ENCODE data around the gene COL4A6.
"Not testable (repeated sequence)": the region's sequence is repeated elsewhere in the genome, so short reads cannot be mapped to it uniquely, and the experiment has no call there.

Gene COL4A6

GRCh38 chrX:108438110-108438623 lies at the start of gene COL4A6:
Gene COL4A6 (minus strand): TSS chrX:108438422. CDS start chrX:108438196, 226 bp downstream.
- DNase-seq (ENCODE audit: low spot score): no peak

DNA sequence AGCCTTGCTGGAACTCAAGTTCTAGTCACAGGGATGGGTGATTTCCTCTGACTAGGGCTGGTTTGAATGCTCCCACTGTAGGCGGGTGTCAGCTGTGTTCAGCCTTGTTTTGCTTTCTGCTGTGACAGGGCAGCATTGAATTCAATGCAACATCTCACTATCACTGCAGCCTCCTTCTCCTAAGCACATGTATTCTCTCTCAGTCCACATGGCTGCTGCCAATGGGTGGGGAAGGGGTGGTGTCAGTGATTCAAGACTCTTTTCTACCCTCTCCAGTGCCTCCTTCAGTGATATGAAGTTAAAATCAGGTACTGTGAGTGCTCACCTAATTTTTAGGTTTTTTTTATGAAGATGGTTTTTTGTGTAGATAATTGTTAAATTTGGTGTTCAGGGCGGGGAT lies 47.7 kb upstream of the COL4A6 start:
- peak; percentile 1 for DNase-seq (ENCODE audit: low spot score)

- DNase-seq (ENCODE audit: low spot score): no peak
Measured at GRCh38 chrX:108484251-108484650, 46.0 kb upstream of the COL4A6 start.

GRCh38 chrX:108481528-108481927 lies 43.3 kb upstream of the COL4A6 start:
- DNase-seq (ENCODE audit: low spot score): not testable (repeated sequence)

DNA sequence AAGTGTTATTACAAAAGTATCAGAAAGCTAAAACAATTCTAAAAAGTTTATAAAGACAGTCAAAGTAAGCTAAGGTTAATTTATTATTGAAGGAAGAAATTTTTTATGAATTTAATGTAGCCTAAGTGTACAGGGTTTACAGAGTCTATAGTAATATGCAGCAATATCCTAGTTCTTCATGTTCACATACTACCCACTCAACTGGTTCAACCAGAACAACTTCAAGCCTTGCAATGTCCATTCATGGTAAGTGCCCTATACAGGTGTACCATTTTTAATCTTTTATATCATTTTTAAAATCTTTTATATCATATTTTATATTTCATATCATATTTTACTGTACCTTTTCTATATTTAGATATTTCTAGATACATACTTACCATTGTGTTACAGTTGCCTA lies 35.8 kb upstream of the COL4A6 start:
- DNase-seq (ENCODE audit: low spot score): no peak

DNA sequence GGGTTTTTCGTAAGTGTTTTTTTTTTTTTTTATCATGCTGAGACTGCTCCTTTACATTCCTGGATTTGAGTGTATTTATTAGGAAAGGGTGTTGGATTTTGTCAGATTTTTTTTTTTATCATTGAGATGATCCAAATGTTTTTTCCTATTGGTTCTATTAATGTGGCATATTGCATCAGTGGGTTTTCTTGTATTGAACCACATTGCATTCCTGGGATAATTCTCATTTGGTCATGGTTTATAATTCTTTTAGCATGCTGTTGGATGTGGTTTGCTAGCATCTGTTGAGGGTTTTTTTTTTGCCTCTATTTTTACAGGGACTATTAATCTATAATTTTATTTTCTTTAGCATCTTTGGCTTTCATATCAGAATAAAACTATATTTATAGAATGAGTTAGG lies 30.3 kb upstream of the COL4A6 start:
- DNase-seq (ENCODE audit: low spot score): no peak

DNA sequence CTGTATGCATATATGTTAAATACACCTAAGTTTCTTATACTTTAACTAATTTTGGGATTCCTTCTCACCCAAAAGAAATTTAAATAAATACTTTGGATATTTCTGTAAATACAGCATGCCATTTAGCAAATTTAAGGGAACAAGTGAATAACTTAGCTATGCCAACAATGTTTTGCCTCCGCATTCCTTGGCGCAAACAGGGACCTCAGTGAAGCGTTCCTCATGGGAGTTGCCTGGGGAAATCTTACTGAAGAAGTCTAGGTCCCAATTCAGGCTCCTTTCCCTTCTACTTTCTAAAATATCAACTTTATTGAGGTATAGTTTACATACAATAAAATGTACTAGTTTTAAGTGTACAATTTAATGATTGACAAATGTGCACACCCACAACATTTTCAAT lies 26.4 kb upstream of the COL4A6 start:
- DNase-seq (ENCODE audit: low spot score): no peak

GRCh38 chrX:108456971-108457477 lies 18.8 kb upstream of the COL4A6 start:
- no peak for DNase-seq (ENCODE audit: low spot score)

- no peak for DNase-seq (ENCODE audit: low spot score)
Measured at GRCh38 chrX:108453841-108454240, 15.6 kb upstream of the COL4A6 start.

GRCh38 chrX:108447303-108447702 lies 9.1 kb upstream of the COL4A6 start:
- no peak for DNase-seq (ENCODE audit: low spot score)

GRCh38 chrX:108442901-108443464 lies 4.8 kb upstream of the COL4A6 start:
- no peak for DNase-seq (ENCODE audit: low spot score)

- DNase-seq (ENCODE audit: low spot score): peak; percentile 12
Measured at GRCh38 chrX:108439961-108440696, 1.9 kb upstream of the COL4A6 start.

DNA sequence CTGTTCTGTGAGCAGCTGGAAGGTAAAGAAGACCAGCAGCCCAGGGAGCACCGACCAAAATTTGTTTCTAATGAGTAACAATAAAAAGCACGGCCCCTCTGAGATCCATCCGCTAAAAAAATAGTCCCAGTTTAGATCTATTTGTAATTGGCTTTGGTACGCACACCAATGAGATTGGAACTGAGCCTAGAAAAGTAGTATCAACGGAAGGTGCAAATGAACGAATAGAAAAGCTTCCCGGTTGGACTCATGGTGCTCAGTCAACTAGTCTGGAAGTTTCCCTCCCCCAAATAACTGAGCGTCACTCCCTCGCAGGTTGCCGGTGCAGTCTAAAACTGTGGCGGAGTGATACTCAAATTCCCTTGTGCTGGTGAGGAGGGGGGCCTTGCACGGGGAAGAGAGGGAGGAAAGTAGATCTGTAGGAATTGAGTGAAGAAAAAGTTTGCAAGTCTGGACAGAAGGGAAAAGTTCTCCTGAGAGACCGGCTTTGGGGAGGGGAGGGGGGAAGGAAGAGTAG lies 1.3 kb upstream of the COL4A6 start, which contains the start of gene COL4A5:
Gene COL4A5 (plus strand): TSS at position 413 of the 517 bp plus-strand sequence. CDS start 288 bp downstream, outside the sequence.
- DNase-seq (ENCODE audit: low spot score): peak; percentile 39

- DNase-seq (ENCODE audit: low spot score): no peak
Measured at GRCh38 chrX:108437349-108438109, 693 bp downstream of the COL4A6 start.

DNA sequence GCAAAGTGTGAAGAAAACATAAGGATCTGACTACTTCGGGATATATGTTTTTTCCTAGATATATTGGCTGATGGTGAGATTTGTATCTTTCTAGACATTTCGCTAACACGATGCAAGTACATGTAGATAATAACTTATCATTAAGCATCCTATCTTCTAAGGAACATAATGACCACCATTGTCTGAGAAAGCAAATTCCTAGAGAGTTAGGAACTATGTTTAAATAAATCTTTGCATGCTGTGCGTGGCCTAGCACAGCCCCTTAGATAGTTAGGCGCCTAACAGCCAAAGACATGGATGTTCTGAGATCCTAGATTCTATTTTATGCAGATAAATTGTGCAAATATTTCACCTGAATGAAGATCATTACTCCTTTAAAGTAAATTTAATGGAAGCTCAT lies 3.0 kb downstream of the COL4A6 start:
- DNase-seq (ENCODE audit: low spot score): no peak

DNA sequence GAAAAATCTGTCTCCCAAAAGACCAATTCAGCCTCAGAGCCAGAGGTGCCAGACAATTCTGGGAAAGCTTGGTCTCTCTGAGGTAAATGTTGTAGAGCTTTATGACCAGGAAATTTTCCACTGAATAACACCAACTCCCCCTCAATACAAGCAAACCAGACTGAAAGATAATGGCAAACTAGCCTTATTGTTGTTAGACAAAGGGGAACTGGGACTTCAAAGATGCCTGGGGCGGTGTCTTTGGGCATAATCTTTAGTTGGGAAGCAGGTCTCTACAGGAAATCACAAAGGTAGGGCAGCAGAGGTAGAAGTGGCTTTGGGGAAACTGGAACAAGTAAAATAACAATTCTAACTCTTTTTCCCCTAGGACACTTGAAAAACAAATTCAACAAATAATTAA lies 12.0 kb downstream of the COL4A6 start:
- DNase-seq (ENCODE audit: low spot score): no peak

DNA sequence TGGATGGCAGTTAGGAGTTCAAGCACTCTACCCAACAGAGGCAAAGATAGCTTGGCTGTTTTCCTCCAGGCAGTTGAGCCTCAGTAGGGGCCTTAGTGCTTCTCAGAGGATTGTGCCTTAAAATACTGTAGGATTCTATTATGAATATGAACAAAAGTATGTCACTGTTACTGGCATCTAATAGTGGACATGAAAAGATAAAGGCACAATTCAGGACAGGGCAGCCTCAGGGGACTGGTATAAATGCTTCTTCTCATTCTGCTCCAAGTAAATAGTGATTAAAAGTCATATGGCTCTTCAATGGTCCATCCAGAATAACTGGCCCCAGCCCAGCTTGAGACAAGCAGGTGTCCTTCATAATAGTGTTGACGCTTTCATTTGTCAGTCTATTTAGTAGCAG lies 17.7 kb downstream of the COL4A6 start:
- no peak for DNase-seq (ENCODE audit: low spot score)

DNA sequence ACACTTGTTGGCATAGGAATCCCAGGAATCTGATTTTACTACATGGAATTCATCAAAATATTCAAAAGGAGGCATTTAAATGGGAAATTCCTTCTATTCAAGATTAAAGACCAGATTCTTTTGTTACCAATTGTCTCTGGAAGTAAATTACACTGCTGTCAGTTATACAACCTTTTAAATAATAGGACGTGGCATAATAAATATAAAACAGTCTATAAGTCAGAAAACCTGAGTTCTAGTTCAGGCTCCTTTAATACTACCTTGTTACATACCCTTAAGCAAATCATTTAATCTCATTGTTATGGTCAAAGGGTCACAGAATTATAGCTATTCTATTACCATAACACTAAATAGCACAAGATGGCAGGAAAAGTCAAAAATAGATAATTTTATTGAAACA lies 18.8 kb downstream of the COL4A6 start:
- no peak for DNase-seq (ENCODE audit: low spot score)

DNA sequence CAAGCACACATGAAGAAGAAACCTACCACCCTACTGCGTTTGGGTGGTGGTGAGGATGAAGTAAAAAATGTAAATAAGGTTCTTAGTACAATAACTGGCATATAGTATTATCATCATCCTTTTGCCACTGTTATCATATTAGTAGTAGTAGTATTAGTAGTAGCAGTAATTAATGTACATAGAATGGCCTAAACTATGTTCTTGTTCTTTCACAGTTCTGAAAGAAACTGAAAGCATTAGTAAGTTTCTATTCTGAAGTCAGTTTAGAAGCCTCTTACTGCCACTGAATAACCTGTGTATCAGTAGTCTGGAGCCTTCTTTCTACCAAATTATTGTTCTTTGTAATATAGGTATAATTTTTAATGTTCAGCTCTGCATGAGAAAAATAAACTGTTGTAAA lies 21.0 kb downstream of the COL4A6 start:
- no peak for DNase-seq (ENCODE audit: low spot score)

DNA sequence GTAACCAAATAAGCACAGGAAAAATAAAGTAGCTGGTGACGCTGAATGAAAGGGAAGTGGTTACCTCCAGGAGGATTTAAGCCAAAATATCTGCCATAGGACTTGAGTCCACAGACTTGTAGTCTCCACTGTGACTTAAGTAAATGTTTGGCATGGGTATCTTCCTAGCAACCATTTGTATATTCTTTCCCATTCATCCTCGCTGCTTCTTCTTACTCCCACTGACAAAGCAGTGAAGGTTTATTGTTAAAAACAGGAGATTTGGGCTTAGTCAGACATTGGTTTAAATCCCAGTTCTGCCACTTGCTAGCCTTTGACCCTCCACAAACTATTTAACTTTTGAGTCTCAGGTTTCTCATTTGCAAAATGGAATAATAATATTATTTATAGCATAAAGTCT lies 22.3 kb downstream of the COL4A6 start:
- no peak for DNase-seq (ENCODE audit: low spot score)

DNA sequence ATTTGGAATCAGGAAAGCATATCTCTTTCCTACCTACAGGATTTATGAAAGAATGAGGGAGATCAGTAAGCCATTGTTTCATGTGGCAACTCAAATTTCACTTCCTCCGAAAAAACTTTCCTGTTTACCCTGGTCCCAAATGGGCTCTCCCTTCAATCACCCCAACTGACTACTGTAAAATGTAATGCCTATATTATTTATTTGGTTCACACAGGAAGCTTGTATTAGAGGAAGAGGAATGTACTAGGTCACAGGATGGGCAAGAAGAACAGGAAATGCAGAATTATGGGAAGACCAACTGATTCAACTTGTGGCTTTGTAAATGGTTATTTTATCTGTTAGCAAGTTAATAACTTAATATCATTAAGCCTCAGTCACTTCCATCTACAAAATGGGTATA lies 23.1 kb downstream of the COL4A6 start:
- DNase-seq (ENCODE audit: low spot score): no peak

DNA sequence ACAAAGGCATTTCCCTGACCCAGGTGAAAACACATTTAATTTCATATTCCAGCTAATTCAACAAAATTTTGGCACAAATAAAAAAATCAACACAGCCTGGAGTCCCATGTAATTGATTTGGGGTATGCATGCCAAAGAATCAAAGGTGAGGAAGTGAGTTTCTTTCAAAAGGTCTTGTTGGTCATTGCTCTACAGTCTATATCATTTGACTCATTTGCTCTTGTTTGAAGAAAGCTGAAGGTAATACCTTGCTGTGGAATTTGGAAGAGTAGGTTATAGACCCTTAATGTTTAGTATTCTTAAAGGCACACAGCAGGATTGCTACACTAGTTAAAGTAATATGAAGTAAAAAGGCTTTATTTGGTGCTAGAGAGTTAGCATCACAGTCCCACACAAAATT lies 25.4 kb downstream of the COL4A6 start:
- DNase-seq (ENCODE audit: low spot score): no peak
